NAMALWA (cell line): Measurements from ENCODE around the gene MFAP3.
"Not testable (repeated sequence)": the region's sequence is repeated elsewhere in the genome, so short reads cannot be mapped to it uniquely, and the experiment has no call there.

Experiments used
- DNase-seq: peaks from one replicate; pipeline ENCODE4 v3.0.0-alpha.2; 2015; ENCODE audit warnings: low spot score

Gene MFAP3

GRCh38 chr5:154053468-154053867, 14.7 kb downstream of the MFAP3 start:
- no peak for DNase-seq

- no peak for DNase-seq
These were observed 16.4 kb downstream of the MFAP3 start for GRCh38 chr5:154055201-154055600.

DNA sequence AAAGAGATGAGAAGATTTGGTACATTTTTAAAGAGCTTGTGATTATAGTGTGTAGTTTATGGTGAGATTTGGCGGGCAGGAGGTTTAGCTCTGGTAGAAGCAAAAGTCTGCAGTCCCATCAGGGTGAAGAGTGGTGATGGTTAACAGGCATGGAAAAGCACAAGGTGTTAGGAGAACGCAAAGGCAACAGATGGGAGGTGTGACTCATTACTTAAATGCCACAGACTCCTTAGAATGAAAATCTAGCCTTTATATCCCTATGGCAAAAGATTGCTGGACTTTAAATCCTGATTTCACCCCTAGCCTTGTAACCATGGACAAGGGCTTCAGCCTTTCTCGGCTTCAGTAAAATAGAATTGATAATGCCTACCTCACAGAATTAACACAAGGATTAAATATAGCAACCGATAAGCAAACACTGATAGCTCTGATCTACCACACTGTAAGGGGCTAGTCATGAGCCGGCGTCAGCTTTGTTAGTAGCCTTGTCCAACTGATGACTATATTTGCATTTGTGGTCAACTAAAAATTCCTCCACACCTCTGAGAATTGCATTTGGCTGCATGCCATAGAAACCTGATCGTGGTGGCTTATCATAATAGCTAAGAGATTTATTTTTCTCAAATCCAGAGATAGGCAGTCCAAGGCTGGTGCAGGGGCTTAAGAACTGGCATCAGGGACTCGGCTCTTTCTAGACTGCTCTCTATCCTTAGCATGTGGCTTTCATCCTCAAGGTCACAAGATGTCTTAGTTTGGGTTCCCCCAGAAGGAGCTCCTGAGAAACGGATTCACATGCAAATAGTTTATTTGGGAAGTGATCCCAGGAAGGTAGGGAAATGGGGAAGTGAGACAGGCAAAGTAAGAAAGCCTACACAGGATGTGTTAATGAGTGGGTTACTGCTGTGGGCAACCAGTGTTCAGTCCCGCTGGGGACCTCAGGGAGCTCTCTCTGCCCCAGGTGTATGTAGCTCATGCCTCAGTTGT, 19.6 kb downstream of the MFAP3 start:
- DNase-seq = peak; percentile 50

DNA sequence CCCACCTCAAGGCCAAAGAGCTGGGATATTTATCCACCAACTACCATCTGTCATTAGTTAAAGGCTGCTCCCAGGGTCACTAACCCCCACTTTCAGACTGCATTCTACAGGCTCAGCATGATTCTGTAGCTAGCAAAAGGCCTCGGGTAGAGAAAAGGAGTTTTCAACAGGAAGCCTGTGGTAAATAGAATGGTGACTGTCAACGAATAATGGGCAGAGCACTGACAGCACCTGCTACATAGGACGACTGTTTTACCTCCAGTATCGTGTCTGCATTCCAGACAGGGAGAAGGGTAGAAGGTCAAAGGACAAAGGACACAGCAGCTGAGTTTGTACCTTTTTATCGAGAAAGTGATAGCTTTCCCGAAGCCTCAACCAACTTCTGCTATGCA, 20.3 kb downstream of the MFAP3 start:
- DNase-seq = no peak

DNA sequence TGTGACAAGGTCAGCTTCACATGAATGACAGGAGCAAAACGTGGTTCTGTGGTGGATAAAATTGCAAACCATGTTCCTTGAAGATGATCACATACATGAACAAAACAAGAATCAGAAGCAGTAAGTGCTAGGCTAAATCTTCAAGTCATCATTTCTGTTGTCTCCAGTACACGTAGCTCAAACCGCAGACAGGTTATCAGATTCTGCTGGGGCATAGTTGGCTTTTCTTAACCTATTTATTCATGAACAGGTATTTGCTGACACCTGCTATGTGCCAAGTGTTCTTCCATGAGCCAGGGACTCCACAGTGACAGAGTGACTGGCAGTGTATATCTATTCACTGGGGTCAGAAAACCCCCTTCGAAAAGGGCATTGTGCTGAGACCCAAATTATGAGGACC, 20.8 kb downstream of the MFAP3 start:
- DNase-seq = no peak

- DNase-seq = no peak
These were observed 21.8 kb downstream of the MFAP3 start for GRCh38 chr5:154060606-154061005.

- DNase-seq = no peak
These were observed 24.6 kb downstream of the MFAP3 start for GRCh38 chr5:154063372-154063771.

DNA sequence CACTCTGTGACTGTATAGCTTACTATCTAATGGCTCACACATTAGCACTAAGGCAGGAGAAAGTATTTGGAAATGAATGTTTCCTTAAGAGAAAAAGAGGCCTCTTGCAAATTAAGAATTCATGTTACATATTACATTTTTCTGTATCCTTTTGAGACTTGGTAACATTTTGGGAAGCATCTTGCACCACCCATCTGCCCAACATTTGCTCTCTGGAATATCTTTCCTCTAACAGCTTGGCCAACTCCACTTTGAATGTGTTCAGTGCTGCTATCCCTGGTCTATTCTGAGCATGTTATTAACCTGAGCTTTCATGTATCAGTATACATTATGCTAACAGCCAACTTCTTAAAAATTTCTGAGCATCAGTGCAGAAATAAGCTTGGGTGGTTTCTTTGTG, 27.2 kb downstream of the MFAP3 start:
- DNase-seq = no peak

DNA sequence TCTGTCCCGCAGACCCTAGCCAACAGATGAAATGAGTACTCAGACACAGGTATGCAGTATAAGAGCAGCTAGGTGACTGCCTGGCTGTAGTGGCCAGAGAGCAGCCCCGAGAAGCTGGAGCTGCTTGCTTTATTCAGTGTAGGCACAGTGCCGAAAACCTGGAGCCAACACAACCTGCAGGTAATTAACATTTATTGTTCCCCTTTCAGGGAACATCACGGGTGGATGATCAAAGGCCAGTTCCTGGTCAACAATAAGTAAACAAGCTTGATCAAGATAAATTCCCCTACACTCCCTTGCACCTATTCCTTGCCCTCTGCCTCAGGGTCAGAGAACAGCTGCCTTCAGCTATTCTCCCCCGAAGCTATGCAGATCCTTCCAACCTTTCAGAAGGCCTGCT, 31.1 kb downstream of the MFAP3 start:
- DNase-seq = not testable (repeated sequence)

DNA sequence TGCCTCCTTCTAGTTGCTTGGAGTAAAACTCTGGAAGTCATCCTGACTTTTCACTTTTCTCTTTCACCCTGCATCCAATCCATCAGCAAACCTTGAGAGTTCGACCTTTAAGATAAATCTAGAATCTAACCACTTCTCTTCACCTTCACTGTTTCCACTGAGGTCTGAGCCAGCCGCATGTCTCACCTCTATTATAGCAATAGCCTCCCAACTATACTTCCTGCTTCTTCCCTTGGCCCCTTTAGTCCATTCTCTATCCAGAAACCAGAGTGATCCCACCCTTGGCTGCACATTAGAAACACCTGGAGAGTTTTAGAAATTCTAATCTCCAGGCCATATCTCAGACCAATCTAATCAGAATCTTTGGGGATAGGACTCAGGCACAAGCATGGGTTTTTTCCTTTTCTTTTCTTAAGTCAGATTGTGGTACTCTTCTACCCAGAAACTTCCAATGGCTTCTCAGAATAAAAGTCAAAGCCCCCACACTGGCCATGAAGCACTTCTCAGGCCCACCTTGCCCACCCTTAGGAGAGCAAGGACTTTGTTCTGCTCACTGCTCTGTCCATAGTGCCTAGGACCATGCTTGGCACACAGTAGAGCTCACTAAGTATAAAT, 33.1 kb downstream of the MFAP3 start:
- DNase-seq = no peak

- peak; percentile 87 for DNase-seq
These were observed 33.8 kb downstream of the MFAP3 start for GRCh38 chr5:154072414-154073171.

- DNase-seq = no peak
These were observed 37.6 kb downstream of the MFAP3 start for GRCh38 chr5:154076240-154076922.

DNA sequence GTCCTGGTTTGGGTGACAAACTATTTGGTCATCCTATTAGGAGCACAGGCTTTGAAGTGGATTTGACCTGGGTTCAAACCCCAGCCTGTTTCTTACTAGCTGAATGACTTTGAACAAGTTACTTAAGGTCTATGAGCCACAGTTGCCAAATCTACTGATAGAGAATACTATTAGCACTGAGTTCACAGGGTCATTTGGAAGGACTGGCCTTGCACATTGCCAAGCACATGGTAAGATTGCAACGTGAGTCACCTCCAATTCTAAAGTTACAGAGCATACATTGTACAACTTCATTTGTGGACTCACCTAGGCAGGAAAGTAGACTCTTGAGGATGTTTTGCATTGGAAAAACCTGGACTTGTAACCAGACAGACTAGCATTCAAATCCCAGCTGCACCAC, 38.9 kb downstream of the MFAP3 start:
- no peak for DNase-seq

DNA sequence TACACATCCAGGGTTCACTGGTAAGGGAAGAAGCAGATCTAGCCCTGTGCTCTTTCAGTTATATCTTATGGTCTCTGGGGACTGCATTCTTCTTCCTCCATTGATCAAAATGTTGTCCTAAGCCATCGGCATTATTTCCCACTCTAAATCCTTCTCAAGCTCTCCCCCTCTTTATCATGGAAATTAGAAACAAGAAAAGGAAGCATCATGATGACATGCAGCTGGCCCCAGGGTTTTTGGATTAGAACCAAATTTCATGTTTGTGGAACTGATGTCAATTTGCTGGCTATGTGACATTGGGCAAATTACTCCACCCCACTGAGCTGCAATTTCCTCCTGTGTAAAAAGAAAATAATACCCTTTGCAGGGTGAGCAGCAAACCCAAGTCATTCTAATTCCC, 39.5 kb downstream of the MFAP3 start:
- no peak for DNase-seq

- no peak for DNase-seq
These were observed 42.5 kb downstream of the MFAP3 start for GRCh38 chr5:154081246-154081645.

- DNase-seq = no peak
These were observed 45.4 kb downstream of the MFAP3 start for GRCh38 chr5:154084062-154084639.

GRCh38 chr5:154086146-154086545, 47.4 kb downstream of the MFAP3 start:
- DNase-seq = no peak

DNA sequence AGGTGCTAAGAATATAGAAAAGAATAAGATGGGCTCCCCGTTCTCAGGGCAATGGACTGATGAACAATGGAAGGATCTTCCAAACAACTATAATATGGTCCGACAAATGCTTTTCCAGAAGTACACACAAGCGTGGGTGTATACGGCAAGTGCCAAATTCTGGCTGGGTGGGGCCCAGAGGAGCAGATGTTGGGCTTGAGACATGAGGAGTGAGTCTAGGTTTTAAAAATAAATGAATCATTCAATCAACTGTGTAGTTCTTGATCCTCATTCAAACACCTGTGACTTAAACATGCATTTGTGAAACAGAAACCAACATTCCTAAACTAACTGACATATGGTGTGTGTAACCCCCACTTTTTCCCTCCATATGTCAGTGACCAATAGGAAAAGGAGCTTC, 47.9 kb downstream of the MFAP3 start:
- no peak for DNase-seq

- no peak for DNase-seq
These were observed 48.5 kb downstream of the MFAP3 start for GRCh38 chr5:154087260-154087659.

DNA sequence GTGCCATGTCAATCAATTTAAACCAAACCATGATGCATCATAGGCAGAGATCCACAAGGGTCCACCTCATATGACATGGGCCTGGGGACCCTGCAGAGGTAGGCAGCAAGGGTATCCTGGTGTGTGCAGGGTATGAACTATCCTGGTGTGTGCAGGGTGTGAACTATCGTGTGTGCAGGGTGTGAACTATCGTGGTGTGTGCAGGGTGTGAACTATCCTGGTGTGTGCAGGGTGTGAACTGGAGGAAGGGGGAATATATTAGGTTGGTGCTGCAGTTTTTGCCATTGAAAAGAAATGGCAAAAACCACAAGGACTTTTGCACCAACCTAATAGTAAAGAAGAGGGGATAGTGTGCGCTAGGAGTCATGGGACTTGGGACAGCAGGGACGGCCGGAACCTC, 50.0 kb downstream of the MFAP3 start:
- no peak for DNase-seq

DNA sequence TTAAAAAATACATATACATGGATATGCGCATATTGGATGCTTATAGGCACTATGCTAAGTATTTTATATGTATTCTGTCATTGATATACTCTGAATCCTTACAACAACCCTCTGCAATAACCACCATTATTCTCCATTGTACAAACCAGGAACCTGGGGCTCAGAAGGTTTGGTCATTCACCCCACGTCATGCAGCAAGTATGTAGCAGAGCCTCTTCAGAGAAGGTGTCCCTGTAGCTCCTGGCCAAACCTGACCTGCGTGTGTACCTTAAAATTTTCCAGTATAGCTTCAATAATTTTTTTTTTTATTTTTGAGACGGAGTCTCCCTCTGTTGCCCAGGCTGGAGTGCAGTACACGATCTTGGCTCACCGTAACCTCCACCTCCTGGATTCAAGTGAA, 51.9 kb downstream of the MFAP3 start:
- no peak for DNase-seq
